ENCODE data around the gene ATOSA.

- TF ChIP-seq EZH2 (IDR thresholded peaks at IDR 0.05; ENCODE audit: borderline replicate concordance, low read depth, low read length, severe bottlenecking): no peak
- TF ChIP-seq CTCF (IDR thresholded peaks at IDR 0.05; ENCODE audit: borderline replicate concordance, extremely low read depth, low read length, poor library complexity, severe bottlenecking): no peak
Measured at GRCh38 chr15:52698514-52698913, 19.3 kb upstream of the ATOSA start.

All from DND-41 (cell line).